Smooth muscle cell (in vitro differentiated cells): ENCODE results near the gene GPR173. TPM values are rescaled to one million over a fixed set of nuclear protein-coding genes. Genes with fewer than 3 reads are reported as not detected.

ENCODE experiments used
- DNase-seq: peaks from one replicate; lab custom pipeline; 2025; ENCODE audit not compliant: unreplicated experiment; lab: John Stamatoyannopoulos, UW
- H2AFZ ChIP-seq: fragments of 200-600 bp; sonication (generic); 2 replicates; pipeline ENCODE4 v1.6.0; 2016; ENCODE audit warnings: antibody characterized with exemption, low read depth, mild to moderate bottlenecking
- H3F3A ChIP-seq: fragments of 200-600 bp; sonication (generic); 2 replicates; pipeline ENCODE4 v1.6.0; 2017; ENCODE audit warnings: antibody characterized with exemption, low read depth
- H3K27ac ChIP-seq: fragments of 200-600 bp; sonication (generic); 2 replicates; pipeline ENCODE4 v1.5.1; 2016; ENCODE audit warnings: low read depth, mild to moderate bottlenecking
- H3K27me3 ChIP-seq: fragments of 200-600 bp; sonication (generic); 2 replicates; pipeline ENCODE4 v1.6.1; 2016; ENCODE audit warnings: low read depth, mild to moderate bottlenecking
- H3K36me3 ChIP-seq: fragments of 200-600 bp; sonication (generic); 2 replicates; pipeline ENCODE4 v1.5.1; 2016; ENCODE audit warnings: low read depth
- H3K4me1 ChIP-seq: fragments of 200-600 bp; sonication (generic); 2 replicates; pipeline ENCODE4 v1.5.1; 2016; ENCODE audit warnings: low read depth
- H3K4me2 ChIP-seq: fragments of 200-600 bp; sonication (generic); 2 replicates; pipeline ENCODE4 v1.6.0; 2016; ENCODE audit warnings: mild to moderate bottlenecking
- H3K4me3 ChIP-seq: fragments of 200-600 bp; sonication (generic); 2 replicates; pipeline ENCODE4 v1.5.1; 2016; ENCODE audit warnings: mild to moderate bottlenecking
- H3K79me2 ChIP-seq: fragments of 200-600 bp; sonication (generic); 2 replicates; pipeline ENCODE4 v1.6.0; 2016; ENCODE audit warnings: low read depth, mild to moderate bottlenecking
- H3K9ac ChIP-seq: fragments of 200-600 bp; sonication (generic); 2 replicates; pipeline ENCODE4 v1.6.0; 2016; ENCODE audit warnings: low read depth
- H3K9me3 ChIP-seq: fragments of 200-600 bp; sonication (generic); replicated peaks from 2 replicates; pipeline ENCODE4 v1.5.1; 2016; ENCODE audit warnings: low read depth
- H4K20me1 ChIP-seq: fragments of 200-600 bp; sonication (generic); 2 replicates; pipeline ENCODE4 v1.6.0; 2016; ENCODE audit warnings: low read depth
- CTCF ChIP-seq: fragments of 200-600 bp; sonication (generic); IDR thresholded peaks from 2 replicates; pipeline ENCODE4 v1.5.1; 2017; ENCODE audit warnings: borderline replicate concordance, mild to moderate bottlenecking, antibody characterized with exemption; ENCODE audit not compliant: insufficient read depth, poor library complexity, severe bottlenecking
- WGBS: methylation state at CpG from one replicate; pipeline ENCODE4 v1.1.7; 2016; ENCODE audit warnings: low lambda C conversion rate; 5-methylcytosine and 5-hydroxymethylcytosine counted together
- polyA plus RNA-seq: library from polyadenylated mRNA; unstranded; fragments of >200 nt; fragmentation: Nextera tagmentation; extraction: Ambion mirVana; gene quantifications from 2 replicates; pipeline ENCODE4 v1.2.1, GENCODE V29; 2016
- total RNA-seq: library from RNA; depleted of rRNA; stranded (reverse); fragments of >200 nt; gene quantifications from 2 replicates; pipeline ENCODE4 v1.2.3, GENCODE V29; 2014

The GPR173 gene
- total and polyA plus RNA-seq, 2 experiments from 2014 or later = 0.63 to 5.5 TPM

GRCh38 chrX:53044995-53045394 lies 3.6 kb upstream of the GPR173 start:
- no peak for TF ChIP-seq CTCF
- H3K4me2 ChIP-seq = no peak overlapping the region
- H3K4me1 ChIP-seq = peaks cover 4% of the 10 kb centered on the region
- H3F3A ChIP-seq = no peaks in the 10 kb centered on the region
- DNase-seq = no peak
- no peak overlapping the region for H3K9ac ChIP-seq
- H3K4me3 ChIP-seq = no peak overlapping the region
- no peaks in the 10 kb centered on the region for H3K36me3 ChIP-seq
- no peaks in the 10 kb centered on the region for H3K27me3 ChIP-seq
- no peaks in the 10 kb centered on the region for H3K9me3 ChIP-seq
- WGBS = 82% methylated on average over 5 of the region's 5 CpGs
- no peaks in the 10 kb centered on the region for H4K20me1 ChIP-seq
- no peak overlapping the region for H3K27ac ChIP-seq
- H2AFZ ChIP-seq = no peak overlapping the region
- peaks cover 11% of the 10 kb centered on the region for H3K79me2 ChIP-seq

- Histone ChIP-seq H3K27me3 (no peaks in the 10 kb centered on the region), H3K4me3 (no peak overlapping the region), H3K36me3 (no peaks in the 10 kb centered on the region), H3K27ac (no peak overlapping the region), H3F3A (no peaks in the 10 kb centered on the region), H3K4me2 (no peak overlapping the region), H3K4me1 (peaks cover 4% of the 10 kb centered on the region), H3K79me2 (peaks cover 16% of the 10 kb centered on the region), H4K20me1 (peaks cover 4% of the 10 kb centered on the region), H3K9ac (no peak overlapping the region), H3K9me3 (no peaks in the 10 kb centered on the region), H2AFZ (no peak overlapping the region)
- no peak for DNase-seq
- no peak for TF ChIP-seq CTCF
- WGBS = 87% methylated on average over 6 of the region's 6 CpGs
Observed at GRCh38 chrX:53047228-53047627, 1.4 kb upstream of the GPR173 start.

- Histone ChIP-seq H4K20me1 (peaks cover 23% of the 10 kb centered on the region), H3K27me3 (no peaks in the 10 kb centered on the region), H3K9ac (no peak overlapping the region), H3K36me3 (no peaks in the 10 kb centered on the region), H3K4me3 (peak overlapping the region; percentile 66), H3K79me2 (peaks cover 22% of the 10 kb centered on the region), H3K27ac (no peak overlapping the region), H3K9me3 (no peaks in the 10 kb centered on the region), H3K4me1 (peaks cover 4% of the 10 kb centered on the region), H2AFZ (no peak overlapping the region), H3F3A (no peaks in the 10 kb centered on the region), H3K4me2 (peak overlapping the region; percentile 81)
- 40% methylated on average over 8 of the region's 8 CpGs for WGBS
- DNase-seq = no peak
- TF ChIP-seq CTCF = no peak
Observed at GRCh38 chrX:53049127-53049517, 533 bp downstream of the GPR173 start.

GRCh38 chrX:53050841-53051240 lies 2.3 kb downstream of the GPR173 start:
- Histone ChIP-seq H3K4me1 (peaks cover 4% of the 10 kb centered on the region), H3K36me3 (no peaks in the 10 kb centered on the region), H3F3A (no peaks in the 10 kb centered on the region), H3K79me2 (peaks cover 22% of the 10 kb centered on the region), H4K20me1 (peaks cover 24% of the 10 kb centered on the region), H3K4me3 (no peak overlapping the region), H3K27ac (no peak overlapping the region), H3K4me2 (peak overlapping the region; percentile 81), H3K27me3 (no peaks in the 10 kb centered on the region), H2AFZ (no peak overlapping the region), H3K9me3 (no peaks in the 10 kb centered on the region), H3K9ac (no peak overlapping the region)
- DNase-seq = no peak
- 76% methylated on average over 6 of the region's 6 CpGs for WGBS
- TF ChIP-seq CTCF = no peak
